ENCODE results near the gene TBCE. TPM values are rescaled to one million over a fixed set of nuclear protein-coding genes. Genes with fewer than 3 reads are reported as not detected.
A peak's percentile ranks its signal among the peaks of the same experiment; 100 is the strongest.

TBCE gene
- total and polyA plus RNA-seq, 2 experiments from 2014 or later, result 23.3 to 35.3 TPM

DNA sequence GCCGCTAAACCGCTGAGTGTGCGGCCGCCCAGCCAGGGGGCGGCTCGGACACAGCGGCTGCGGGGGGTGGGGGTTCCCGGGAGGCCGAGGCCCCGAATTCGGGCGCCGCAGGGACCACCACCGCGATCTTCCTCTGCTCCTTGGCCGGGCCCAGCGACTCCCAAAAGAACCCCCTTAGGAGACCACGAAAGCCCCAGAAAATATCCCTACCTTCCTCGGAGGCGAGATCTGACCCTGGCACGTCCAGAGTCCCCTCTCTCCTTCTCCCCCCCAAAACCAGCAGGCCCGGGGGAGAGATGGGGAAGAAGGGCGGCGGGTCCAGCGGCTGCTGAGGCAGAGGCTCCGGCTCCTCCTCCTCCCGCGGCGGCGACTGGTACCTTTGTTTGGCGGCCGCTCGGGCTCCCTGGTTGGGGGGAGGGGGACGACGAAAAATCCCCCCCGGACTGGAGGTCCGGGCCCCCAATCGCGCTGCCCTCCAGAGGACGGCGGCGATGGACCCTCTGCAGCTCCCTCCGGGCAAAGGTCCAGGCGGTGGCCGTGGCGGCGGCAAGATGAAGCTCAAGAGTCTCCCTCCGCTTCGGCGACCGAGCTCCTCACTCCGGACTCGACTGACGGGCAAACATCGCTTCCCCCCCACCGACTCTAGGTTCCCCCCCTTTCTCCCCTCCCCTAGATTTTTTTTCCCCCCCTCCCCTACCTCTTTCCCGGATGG lies 39.5 kb upstream of the TBCE start, which contains the start of gene ARID4B:
Gene ARID4B (minus strand): TSS at position 621 of the 712 bp plus-strand sequence. CDS start 1,260 bp downstream, outside the sequence.
- 0 to 1% methylated on average over 16 to 50 of the region's 58 CpGs for WGBS, 2 experiments (ENCODE audit: low coverage in 1 of 2, low lambda C conversion rate in 2 of 2, missing lambda C conversion rate in 2 of 2)
- Histone ChIP-seq H3K9ac (peak within 1 kb of the TSS; percentile 93), H3K27me3 (replicated peaks; ENCODE audit: insufficient read depth) (no peaks in the 10 kb centered on the region), H3K79me2 (ENCODE audit: insufficient read depth) (peaks cover 85% of the 10 kb centered on the region), H3K4me3 (peak within 1 kb of the TSS; percentile 93), H2AFZ (peak within 1 kb of the TSS; percentile 92), H3K9me2 (ENCODE audit: insufficient read depth) (no peaks in the 10 kb centered on the region), H3K9me3 (ENCODE audit: low read depth) (no peaks in the 10 kb centered on the region), H3F3A (ENCODE audit: insufficient read depth) (peaks cover 25% of the 10 kb centered on the region), H3K27ac (peak within 1 kb of the TSS; percentile 91), H3K4me1 (ENCODE audit: insufficient read depth) (peaks cover 45% of the 10 kb centered on the region), H4K20me1 (ENCODE audit: insufficient read depth) (peaks cover 21% of the 10 kb centered on the region; the same call in 1 of the 2 replicates), H3K36me3 (ENCODE audit: low read depth) (no peaks in the 10 kb centered on the region), H3K4me2 (ENCODE audit: unreplicated experiment) (peak within 1 kb of the TSS; percentile 95)
- peak; percentile 76 for DNase-seq
- TF ChIP-seq EZH2 (IDR thresholded peaks at IDR 0.05; ENCODE audit: insufficient read depth, poor library complexity, severe bottlenecking) (no peak), EZH2phosphoT487 (IDR thresholded peaks at IDR 0.05; ENCODE audit: insufficient read depth, low read depth) (no peak)
- in situ Hi-C loops (cut with MboI), result no loop called here

DNA sequence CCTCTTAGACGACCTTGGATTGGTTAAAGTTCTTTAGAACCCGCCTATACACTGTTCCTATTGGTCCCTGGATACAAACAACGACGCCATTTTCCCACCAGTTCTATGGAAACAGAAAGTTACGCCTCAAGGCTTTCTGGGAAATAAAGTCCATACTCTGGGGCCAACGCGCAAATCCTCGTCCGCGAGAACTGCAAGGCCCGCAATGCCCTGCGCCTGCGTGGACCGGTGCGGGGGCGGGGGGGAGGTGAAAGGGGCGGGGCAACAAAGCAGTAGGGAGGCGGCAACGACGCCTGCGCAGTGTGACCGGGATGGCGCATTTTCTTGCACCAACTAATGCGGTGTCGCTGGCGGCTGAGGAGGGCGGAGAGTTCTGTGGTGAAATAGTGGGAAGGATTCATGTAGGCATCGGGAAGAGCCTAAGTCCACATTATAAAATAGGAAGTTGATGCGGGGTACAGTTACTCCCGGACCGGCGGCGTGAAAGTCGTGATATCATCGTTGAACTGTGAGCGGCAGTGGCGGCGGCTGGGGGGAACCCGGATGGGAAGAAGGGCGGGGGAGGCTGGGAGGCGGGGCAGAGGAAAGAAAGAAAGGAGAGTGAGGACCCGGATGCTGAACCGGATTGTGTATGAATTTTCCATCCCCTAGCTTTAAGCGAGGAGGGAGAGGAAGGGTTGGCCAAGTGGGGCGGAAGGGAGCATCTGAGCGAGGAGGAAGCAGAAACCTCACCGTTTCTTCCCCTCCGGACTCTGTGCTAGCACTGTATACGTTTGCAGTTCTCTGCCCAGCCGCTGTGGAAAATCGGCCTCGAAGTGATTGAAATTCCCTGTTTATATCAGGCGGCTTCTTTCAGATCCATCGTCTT lies 38.7 kb upstream of the TBCE start, which contains the start of gene GGPS1:
Gene GGPS1 (plus strand): TSS at position 300 of the 868 bp plus-strand sequence. CDS start 6,695 bp downstream, outside the sequence.
- peak within 1 kb of the TSS; percentile 93 for H3K4me3 ChIP-seq
- H3K36me3 ChIP-seq (ENCODE audit: low read depth), result no peaks in the 10 kb centered on the region
- peaks cover 45% of the 10 kb centered on the region for H3K4me1 ChIP-seq (ENCODE audit: insufficient read depth)
- H3K27me3 ChIP-seq (replicated peaks; ENCODE audit: insufficient read depth), result no peaks in the 10 kb centered on the region
- H3K79me2 ChIP-seq (ENCODE audit: insufficient read depth), result peaks cover 85% of the 10 kb centered on the region
- no peaks in the 10 kb centered on the region for H3K9me2 ChIP-seq (ENCODE audit: insufficient read depth)
- peak within 1 kb of the TSS; percentile 93 for H3K9ac ChIP-seq
- H3F3A ChIP-seq (ENCODE audit: insufficient read depth), result peaks cover 25% of the 10 kb centered on the region
- TF ChIP-seq EZH2phosphoT487 (IDR thresholded peaks at IDR 0.05; ENCODE audit: insufficient read depth, low read depth) (no peak), EZH2 (IDR thresholded peaks at IDR 0.05; ENCODE audit: insufficient read depth, poor library complexity, severe bottlenecking) (no peak)
- no peaks in the 10 kb centered on the region for H3K9me3 ChIP-seq (ENCODE audit: low read depth)
- H3K4me2 ChIP-seq (ENCODE audit: unreplicated experiment), result peak within 1 kb of the TSS; percentile 95
- in situ Hi-C loops (cut with MboI), result no loop called here
- peak within 1 kb of the TSS; percentile 91 for H3K27ac ChIP-seq
- peaks cover 21% of the 10 kb centered on the region; the same call in 1 of the 2 replicates for H4K20me1 ChIP-seq (ENCODE audit: insufficient read depth)
- peak; percentile 100 for DNase-seq
- 1% methylated on average over 47 to 54 of the region's 54 CpGs for WGBS, 2 experiments (ENCODE audit: low coverage in 1 of 2, low lambda C conversion rate in 2 of 2, missing lambda C conversion rate in 2 of 2)
- H2AFZ ChIP-seq, result peak within 1 kb of the TSS; percentile 92

GRCh38 chr1:235329139-235329902 lies 37.9 kb upstream of the TBCE start:
- H3K9ac ChIP-seq, result peak overlapping the region; percentile 92
- WGBS, 2 experiments (ENCODE audit: low coverage in 1 of 2, low lambda C conversion rate in 2 of 2, missing lambda C conversion rate in 2 of 2), result 1 to 2% methylated on average over 24 of the region's 24 CpGs
- in situ Hi-C loops (cut with MboI), result no loop called here
- H3F3A ChIP-seq (ENCODE audit: insufficient read depth), result peaks cover 25% of the 10 kb centered on the region
- H3K4me2 ChIP-seq (ENCODE audit: unreplicated experiment), result peak overlapping the region; percentile 95
- no peaks in the 10 kb centered on the region for H3K36me3 ChIP-seq (ENCODE audit: low read depth)
- peak overlapping the region; percentile 92 for H2AFZ ChIP-seq
- H3K79me2 ChIP-seq (ENCODE audit: insufficient read depth), result peaks cover 85% of the 10 kb centered on the region
- DNase-seq, result peak; percentile 77
- no peaks in the 10 kb centered on the region for H3K9me2 ChIP-seq (ENCODE audit: insufficient read depth)
- H3K4me1 ChIP-seq (ENCODE audit: insufficient read depth), result peaks cover 40% of the 10 kb centered on the region
- peaks cover 17% of the 10 kb centered on the region; the same call in 1 of the 2 replicates for H4K20me1 ChIP-seq (ENCODE audit: insufficient read depth)
- H3K27ac ChIP-seq, result peak overlapping the region; percentile 91
- peak overlapping the region; percentile 93 for H3K4me3 ChIP-seq
- TF ChIP-seq EZH2 (IDR thresholded peaks at IDR 0.05; ENCODE audit: insufficient read depth, poor library complexity, severe bottlenecking) (no peak), EZH2phosphoT487 (IDR thresholded peaks at IDR 0.05; ENCODE audit: insufficient read depth, low read depth) (no peak)
- no peaks in the 10 kb centered on the region for H3K27me3 ChIP-seq (replicated peaks; ENCODE audit: insufficient read depth)
- no peaks in the 10 kb centered on the region for H3K9me3 ChIP-seq (ENCODE audit: low read depth)
